HEK293 (cell line): ENCODE results near the gene MSH5.

Experiments
- CTCF ChIA-PET: fragments of 350-600 bp; formaldehyde crosslinking; extraction: SDS; loops from one replicate; lab custom pipeline; 2021; ENCODE audit warnings: antibody characterized with exemption; lab: Yijun Ruan, JAX
- POLR2A ChIA-PET: fragments of 300-600 bp; formaldehyde crosslinking; extraction: SDS; loops from one replicate; lab custom pipeline; 2020; ENCODE audit warnings: antibody characterized with exemption, inconsistent platforms; lab: Yijun Ruan, JAX
- H3K27ac ChIP-seq: fragments of 200-500 bp; sonication (Bioruptor generic); 2 replicates; pipeline ENCODE4 v1.5.1; 2014; ENCODE audit warnings: low read depth, low read length, control low read depth, inconsistent platforms; ENCODE audit errors: extremely low read depth
- H3K36me3 ChIP-seq, 2 experiments: fragments of 200-500 bp in 1 of 2; sonication (Bioruptor generic) in 1 of 2; 1 replicate in 1 of 2; 2 replicates in 1 of 2; pipeline ENCODE4 v1.5.1; 2014 to 2017; ENCODE audit warnings: inconsistent platforms in 2 of 2, low read length in 2 of 2; ENCODE audit not compliant: control insufficient read depth in 2 of 2, insufficient read depth in 1 of 2
- H3K4me1 ChIP-seq: fragments of 200-500 bp; sonication (Bioruptor generic); 2 replicates; pipeline ENCODE4 v1.5.1; 2014; ENCODE audit warnings: mild to moderate bottlenecking, low read length, inconsistent platforms; ENCODE audit not compliant: control insufficient read depth, insufficient read depth
- H3K4me3 ChIP-seq: 2 replicates; pipeline ENCODE4 v1.5.1; 2011; ENCODE audit warnings: low read depth, mild to moderate bottlenecking, control low read depth, low read length, moderate library complexity
- H3K9me3 ChIP-seq: fragments of 200-500 bp; sonication (Bioruptor generic); 2 replicates; pipeline ENCODE4 v1.5.1; 2014; ENCODE audit warnings: low read depth, low read length, inconsistent platforms; ENCODE audit not compliant: control insufficient read depth, insufficient read depth
- GLIS1 ChIP-seq: fragments of 450-650 bp; formaldehyde crosslinking; IDR thresholded peaks from 2 replicates; pipeline ENCODE4 v1.5.1; 2016; ENCODE audit warnings: missing biosample characterization, missing genetic modification characterization
- GLIS2 ChIP-seq: fragments of 450-650 bp; formaldehyde crosslinking; IDR thresholded peaks from 2 replicates; pipeline ENCODE4 v1.5.1; 2016; ENCODE audit warnings: missing biosample characterization, missing genetic modification characterization
- HOXD13 ChIP-seq: sonication (generic); formaldehyde crosslinking; IDR thresholded peaks from 2 replicates; pipeline ENCODE4 v1.8.0; 2022; ENCODE audit warnings: missing genetic modification reagents, borderline replicate concordance
- IKZF3 ChIP-seq: fragments of 450-650 bp; IDR thresholded peaks from 2 replicates; pipeline ENCODE4 v1.5.0; 2018; ENCODE audit warnings: missing biosample characterization, mild to moderate bottlenecking, missing genetic modification characterization, moderate library complexity
- SCRT2 ChIP-seq: fragments of 450-650 bp; formaldehyde crosslinking; IDR thresholded peaks from 2 replicates; pipeline ENCODE4 v1.5.1; 2016; ENCODE audit warnings: missing biosample characterization, missing genetic modification characterization
- ZBTB20 ChIP-seq: fragments of 450-650 bp; formaldehyde crosslinking; IDR thresholded peaks from 2 replicates; pipeline ENCODE4 v1.5.1; 2016; ENCODE audit warnings: missing biosample characterization, missing genetic modification characterization
- ZBTB8A ChIP-seq: fragments of 450-650 bp; formaldehyde crosslinking; IDR thresholded peaks from 2 replicates; pipeline ENCODE4 v1.5.1; 2016; ENCODE audit warnings: missing biosample characterization, missing genetic modification characterization
- ZFP69B ChIP-seq: fragments of 450-650 bp; formaldehyde crosslinking; IDR thresholded peaks from 2 replicates; pipeline ENCODE4 v1.5.1; 2016; ENCODE audit warnings: missing biosample characterization, missing genetic modification characterization
- ZIC2 ChIP-seq: fragments of 450-650 bp; formaldehyde crosslinking; IDR thresholded peaks from 2 replicates; pipeline ENCODE4 v1.5.1; 2016; ENCODE audit warnings: missing biosample characterization, missing genetic modification characterization
- ZNF114 ChIP-seq: fragments of 450-650 bp; formaldehyde crosslinking; IDR thresholded peaks from 2 replicates; pipeline ENCODE4 v1.5.0; 2017; ENCODE audit warnings: missing biosample characterization, missing genetic modification characterization
- ZNF16 ChIP-seq: fragments of 450-650 bp; formaldehyde crosslinking; IDR thresholded peaks from 2 replicates; pipeline ENCODE4 v1.5.1; 2016; ENCODE audit warnings: low read depth, missing biosample characterization, missing genetic modification characterization
- ZNF239 ChIP-seq: fragments of 450-650 bp; formaldehyde crosslinking; IDR thresholded peaks from 2 replicates; pipeline ENCODE4 v1.5.1; 2016; ENCODE audit warnings: missing biosample characterization, missing genetic modification characterization
- ZNF335 ChIP-seq: fragments of 450-650 bp; formaldehyde crosslinking; conservative IDR thresholded peaks from 2 replicates; pipeline ENCODE4 v1.5.1; 2016; ENCODE audit warnings: missing biosample characterization, missing genetic modification characterization
- ZNF341 ChIP-seq: fragments of 450-650 bp; formaldehyde crosslinking; IDR thresholded peaks from 2 replicates; pipeline ENCODE4; 2016; ENCODE audit warnings: low read depth, missing biosample characterization, missing genetic modification characterization
- ZNF416 ChIP-seq: fragments of 450-650 bp; formaldehyde crosslinking; IDR thresholded peaks from 2 replicates; pipeline ENCODE4 v1.5.1; 2016; ENCODE audit warnings: missing biosample characterization, missing genetic modification characterization
- ZNF530 ChIP-seq: fragments of 450-650 bp; formaldehyde crosslinking; IDR thresholded peaks from 2 replicates; pipeline ENCODE4 v1.5.1; 2016; ENCODE audit warnings: low read depth, missing biosample characterization, missing genetic modification characterization
- ZNF692 ChIP-seq: fragments of 450-650 bp; formaldehyde crosslinking; IDR thresholded peaks from 2 replicates; pipeline ENCODE4 v1.5.1; 2016; ENCODE audit warnings: missing biosample characterization, missing genetic modification characterization
- ZNF768 ChIP-seq: fragments of 450-650 bp; formaldehyde crosslinking; IDR thresholded peaks from 2 replicates; pipeline ENCODE4 v1.5.1; 2018; ENCODE audit warnings: missing biosample characterization, mild to moderate bottlenecking, missing genetic modification characterization
- ZNF830 ChIP-seq: fragments of 450-650 bp; IDR thresholded peaks from 2 replicates; pipeline ENCODE4 v1.5.0; 2018; ENCODE audit warnings: missing biosample characterization, missing genetic modification characterization, low read depth, mild to moderate bottlenecking, moderate library complexity
- ZSCAN4 ChIP-seq: fragments of 450-650 bp; formaldehyde crosslinking; IDR thresholded peaks from 2 replicates; pipeline ENCODE4 v1.5.1; 2017; ENCODE audit warnings: missing biosample characterization, missing genetic modification characterization
- TF ChIP-seq, protein P1 (sequence below): fragments of 450-650 bp; formaldehyde crosslinking; IDR thresholded peaks from 2 replicates; pipeline ENCODE4 v1.5.1; 2016; ENCODE audit warnings: missing biosample characterization, missing genetic modification characterization

MSH5 gene

DNA sequence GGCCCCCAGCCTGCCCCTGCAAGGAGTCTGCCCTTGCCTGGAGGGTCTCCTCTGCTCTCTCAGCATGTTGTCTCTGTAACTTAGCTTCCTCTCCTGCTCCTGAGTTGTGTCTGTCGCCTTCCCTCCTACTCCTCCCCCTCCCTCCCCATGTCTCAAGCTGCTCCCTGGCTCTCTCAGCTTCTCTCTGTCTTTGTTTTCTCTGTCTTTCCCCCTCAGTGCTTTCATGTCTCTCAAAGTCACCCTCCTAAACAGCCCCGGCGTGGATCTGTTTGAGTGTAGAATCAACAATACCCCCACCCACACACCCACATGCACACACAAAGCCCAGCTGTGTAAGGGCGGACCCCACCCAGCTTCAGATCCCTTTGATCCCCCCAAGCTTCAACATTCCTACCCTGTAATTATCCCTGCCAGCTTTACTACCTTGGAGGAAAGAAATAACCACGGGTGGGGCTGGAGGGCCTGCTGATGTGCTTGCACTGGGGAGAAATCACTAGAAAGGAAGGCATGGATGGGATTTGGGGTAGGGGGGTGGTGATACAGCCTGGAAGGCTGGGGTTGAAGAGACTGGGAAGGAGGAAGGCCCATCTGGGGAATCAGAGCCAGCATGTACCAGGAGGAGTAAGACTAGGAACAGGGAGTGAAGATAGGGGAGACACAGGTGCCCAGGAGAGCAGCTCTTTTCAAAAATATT lies 25.7 kb upstream of the MSH5 start (continued):
- TF ChIP-seq ZNF341 (tag by site-specific recombination) (peak; percentile 73), ZNF830 (no peak), ZNF16 (tag by site-specific recombination) (no peak), ZNF114 (tag by site-specific recombination) (no peak), ZNF768 (tag by site-specific recombination) (no peak), ZNF239 (no peak), SCRT2 (no peak)
- TF ChIP-seq, protein P1, sequence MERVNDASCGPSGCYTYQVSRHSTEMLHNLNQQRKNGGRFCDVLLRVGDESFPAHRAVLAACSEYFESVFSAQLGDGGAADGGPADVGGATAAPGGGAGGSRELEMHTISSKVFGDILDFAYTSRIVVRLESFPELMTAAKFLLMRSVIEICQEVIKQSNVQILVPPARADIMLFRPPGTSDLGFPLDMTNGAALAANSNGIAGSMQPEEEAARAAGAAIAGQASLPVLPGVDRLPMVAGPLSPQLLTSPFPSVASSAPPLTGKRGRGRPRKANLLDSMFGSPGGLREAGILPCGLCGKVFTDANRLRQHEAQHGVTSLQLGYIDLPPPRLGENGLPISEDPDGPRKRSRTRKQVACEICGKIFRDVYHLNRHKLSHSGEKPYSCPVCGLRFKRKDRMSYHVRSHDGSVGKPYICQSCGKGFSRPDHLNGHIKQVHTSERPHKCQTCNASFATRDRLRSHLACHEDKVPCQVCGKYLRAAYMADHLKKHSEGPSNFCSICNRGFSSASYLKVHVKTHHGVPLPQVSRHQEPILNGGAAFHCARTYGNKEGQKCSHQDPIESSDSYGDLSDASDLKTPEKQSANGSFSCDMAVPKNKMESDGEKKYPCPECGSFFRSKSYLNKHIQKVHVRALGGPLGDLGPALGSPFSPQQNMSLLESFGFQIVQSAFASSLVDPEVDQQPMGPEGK (tag by site-specific recombination): peak; percentile 63; the same call in 1 of the 2 replicates

GRCh38 chr6:31715022-31715958 lies 24.5 kb upstream of the MSH5 start, which contains the start of gene LY6G6D:
Gene LY6G6D, plus strand, starts transcription at chr6:31715348. Its CDS starts 8 bp downstream, at chr6:31715356.
- Histone ChIP-seq H3K4me3 (no peak within 1 kb of the TSS), H3K4me1 (peaks cover 4% of the 10 kb centered on the region), H3K27ac (peak within 1 kb of the TSS; percentile 46), H3K36me3 (no peaks in the 10 kb centered on the region), H3K9me3 (no peaks in the 10 kb centered on the region)
- CTCF ChIA-PET: interaction anchor here (0.7 to 1.5 kb wide), 3 partner anchors 54 to 152 kb away, joined by 3 to 8 read pairs (median 3); no protein-coding TSS in a partner anchor
- TF ChIP-seq ZNF335 (tag by site-specific recombination) (peak; percentile 78), ZNF530 (tag by site-specific recombination) (no peak), IKZF3 (0 out of 2 replicates have a peak, but pooled peaks have one; percentile 11), ZBTB8A (tag by site-specific recombination) (peak; percentile 53), ZNF416 (tag by site-specific recombination) (no peak), ZIC2 (tag by site-specific recombination) (peak; percentile 98), SCRT2 (peak; percentile 80), ZBTB20 (no peak), ZFP69B (tag by site-specific recombination) (peak; percentile 43; the same call in 1 of the 2 replicates), ZNF341 (tag by site-specific recombination) (peak; percentile 19; the same call in 1 of the 2 replicates), ZSCAN4 (peak; percentile 41; the same call in 1 of the 2 replicates), ZNF692 (tag by site-specific recombination) (peak; percentile 40; the same call in 1 of the 2 replicates), HOXD13 (CRISPR knock-in tag) (no peak), GLIS1 (tag by site-specific recombination) (peak; percentile 47), GLIS2 (tag by site-specific recombination) (peak; percentile 69)
- TF ChIP-seq, all 188 proteins: peak for 11
- POLR2A ChIA-PET: interaction anchor here (0.6 to 1.6 kb wide), 4 partner anchors 12 to 112 kb away, joined by 3 to 10 read pairs (median 4); partner anchors contain the start of genes ABHD16A and HSPA1B
